GM18520 (cell line): ENCODE data around the gene RNASEL.

Experiments
- ATAC-seq: cut with Tn5 transposase; IDR thresholded peaks from one replicate; pipeline ENCODE4 v1.9.1; 2021; ENCODE audit not compliant: unreplicated experiment

The RNASEL gene

GRCh38 chr1:182601913-182602312, 12.9 kb upstream of the RNASEL start:
- no peak for ATAC-seq

- ATAC-seq, result no peak
Observed at GRCh38 chr1:182601416-182601786, 12.3 kb upstream of the RNASEL start.

GRCh38 chr1:182600745-182601415, 11.8 kb upstream of the RNASEL start:
- ATAC-seq, result no peak

- no peak for ATAC-seq
Observed at GRCh38 chr1:182600036-182600713, 11.1 kb upstream of the RNASEL start.

- ATAC-seq, result no peak
Observed at GRCh38 chr1:182599339-182599738, 10.3 kb upstream of the RNASEL start.

GRCh38 chr1:182598296-182598695, 9.2 kb upstream of the RNASEL start:
- ATAC-seq, result no peak

GRCh38 chr1:182596934-182597333, 7.9 kb upstream of the RNASEL start:
- no peak for ATAC-seq

- no peak for ATAC-seq
Observed at GRCh38 chr1:182595641-182596240, 6.7 kb upstream of the RNASEL start.

- ATAC-seq, result no peak
Observed at GRCh38 chr1:182589931-182590330, 875 bp upstream of the RNASEL start.

- no peak for ATAC-seq
Observed at GRCh38 chr1:182589520-182589919, 464 bp upstream of the RNASEL start.

- ATAC-seq, result no peak
Observed at GRCh38 chr1:182587666-182588499, 1.2 kb downstream of the RNASEL start.

- no peak for ATAC-seq
Observed at GRCh38 chr1:182587093-182587492, 2.0 kb downstream of the RNASEL start.

GRCh38 chr1:182586380-182586779, 2.7 kb downstream of the RNASEL start:
- no peak for ATAC-seq

- ATAC-seq, result no peak
Observed at GRCh38 chr1:182584746-182585145, 4.3 kb downstream of the RNASEL start.

GRCh38 chr1:182580736-182581135, 8.3 kb downstream of the RNASEL start:
- ATAC-seq, result no peak

GRCh38 chr1:182575540-182576149, 13.4 kb downstream of the RNASEL start:
- ATAC-seq, result no peak

- no peak for ATAC-seq
Observed at GRCh38 chr1:182574156-182574555, 14.9 kb downstream of the RNASEL start.

GRCh38 chr1:182570611-182570970, 18.5 kb downstream of the RNASEL start:
- no peak for ATAC-seq

GRCh38 chr1:182569939-182570610, 19.0 kb downstream of the RNASEL start:
- no peak for ATAC-seq

- ATAC-seq, result no peak
Observed at GRCh38 chr1:182568647-182569284, 20.3 kb downstream of the RNASEL start.
